HUES64 (cell line): ENCODE results near the gene CYP39A1.

Experiments
- H3K27ac ChIP-seq: 2 replicates; pipeline ENCODE4 v1.7.0; 2013; ENCODE audit warnings: low read depth, low read length, inconsistent platforms
- H3K27me3 ChIP-seq: 2 replicates; pipeline ENCODE4 v1.6.1; 2013; ENCODE audit warnings: mild to moderate bottlenecking, low read length; ENCODE audit not compliant: insufficient read depth
- H3K36me3 ChIP-seq: 2 replicates; pipeline ENCODE4 v1.6.1; 2013; ENCODE audit warnings: mild to moderate bottlenecking, low read length; ENCODE audit not compliant: insufficient read depth
- H3K4me1 ChIP-seq: 2 replicates; pipeline ENCODE4 v1.6.1; 2013; ENCODE audit warnings: mild to moderate bottlenecking, low read length, moderate library complexity; ENCODE audit not compliant: insufficient read depth
- H3K4me3 ChIP-seq: 2 replicates; pipeline ENCODE4 v1.5.1; 2013; ENCODE audit warnings: mild to moderate bottlenecking, low read length, moderate library complexity
- H3K9ac ChIP-seq: 2 replicates; pipeline ENCODE4 v1.6.1; 2013; ENCODE audit warnings: mild to moderate bottlenecking, low read depth, low read length
- H3K9me3 ChIP-seq: 2 replicates; pipeline ENCODE4 v1.6.1; 2013; ENCODE audit warnings: low read depth, low read length; ENCODE audit not compliant: insufficient read depth
- WGBS: fragments of 150-250, 120-280 bp; methylation state at CpG from one replicate; pipeline ENCODE4 v1.1.7; 2013; ENCODE audit warnings: missing lambda C conversion rate; 5-methylcytosine and 5-hydroxymethylcytosine counted together

CYP39A1 gene

GRCh38 chr6:46509981-46510510 is 142.6 kb downstream of the CYP39A1 start:
- Histone ChIP-seq H3K27ac (no peak overlapping the region), H3K36me3 (no peaks in the 10 kb centered on the region), H3K4me3 (no peak overlapping the region), H3K4me1 (no peaks in the 10 kb centered on the region), H3K9me3 (no peaks in the 10 kb centered on the region), H3K27me3 (no peaks in the 10 kb centered on the region), H3K9ac (no peak overlapping the region)
- WGBS = 94% methylated on average over 4 of the region's 4 CpGs

DNA sequence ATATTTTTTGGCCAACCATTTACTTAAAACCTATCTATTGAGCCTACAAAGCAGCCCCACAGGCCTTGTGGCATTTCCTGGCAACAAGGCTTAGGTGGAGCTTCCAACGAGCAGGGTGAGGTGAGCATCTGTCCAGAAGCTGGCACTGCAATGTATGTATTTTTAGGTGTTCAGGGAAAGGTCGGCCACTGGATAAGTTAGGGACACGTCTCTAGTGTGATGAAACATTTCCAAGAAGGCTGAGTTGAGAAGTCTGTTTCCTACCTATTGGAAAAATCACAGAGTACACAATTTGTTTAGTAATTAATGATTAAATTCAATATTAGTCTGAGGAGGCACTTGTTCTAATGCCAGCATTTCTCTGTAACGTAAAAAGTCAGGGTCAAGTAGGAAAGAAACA is 143.6 kb downstream of the CYP39A1 start:
- Histone ChIP-seq H3K9ac (no peak overlapping the region), H3K36me3 (no peaks in the 10 kb centered on the region), H3K9me3 (no peaks in the 10 kb centered on the region), H3K27ac (no peak overlapping the region), H3K4me3 (no peak overlapping the region), H3K27me3 (no peaks in the 10 kb centered on the region), H3K4me1 (no peaks in the 10 kb centered on the region)
- WGBS = 87% methylated on average over 4 of the region's 4 CpGs

DNA sequence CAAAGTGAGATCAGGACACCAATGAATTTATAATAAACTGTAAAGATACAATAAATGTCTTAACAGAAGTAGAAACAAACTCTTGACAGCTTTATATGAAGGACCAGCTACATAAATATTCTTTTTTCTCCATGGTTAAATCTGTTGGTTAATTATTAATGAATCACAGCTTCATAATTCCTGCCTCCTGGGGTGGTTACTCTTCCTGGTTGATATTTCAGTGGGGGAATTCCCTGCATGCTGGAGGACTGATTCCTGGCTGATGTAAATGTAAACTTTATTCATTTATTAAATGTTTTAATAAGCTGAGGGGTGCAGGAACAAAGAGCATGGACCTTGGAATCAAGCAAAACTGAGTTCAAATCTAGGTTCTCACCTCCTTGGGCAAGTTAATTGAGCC is 145.2 kb downstream of the CYP39A1 start:
- Histone ChIP-seq H3K27me3 (no peaks in the 10 kb centered on the region), H3K9ac (no peak overlapping the region), H3K4me1 (no peaks in the 10 kb centered on the region), H3K9me3 (no peaks in the 10 kb centered on the region), H3K27ac (no peak overlapping the region), H3K4me3 (no peak overlapping the region), H3K36me3 (no peaks in the 10 kb centered on the region)

GRCh38 chr6:46505693-46506512 is 146.7 kb downstream of the CYP39A1 start:
- no peaks in the 10 kb centered on the region for H3K9me3 ChIP-seq
- H3K27me3 ChIP-seq = no peaks in the 10 kb centered on the region
- WGBS = 98% methylated on average over 3 of the region's 7 CpGs

GRCh38 chr6:46504242-46504641 is 148.4 kb downstream of the CYP39A1 start:
- Histone ChIP-seq H3K9me3 (no peaks in the 10 kb centered on the region), H3K27ac (no peak overlapping the region), H3K4me3 (no peak overlapping the region), H3K27me3 (no peaks in the 10 kb centered on the region), H3K9ac (no peak overlapping the region), H3K36me3 (no peaks in the 10 kb centered on the region), H3K4me1 (no peaks in the 10 kb centered on the region)

More at GRCh38 chr6:46505693-46506512, 146.7 kb downstream of the CYP39A1 start:
- Histone ChIP-seq H3K36me3 (no peaks in the 10 kb centered on the region), H3K9ac (no peak overlapping the region), H3K4me1 (no peaks in the 10 kb centered on the region), H3K4me3 (no peak overlapping the region), H3K27ac (no peak overlapping the region)

DNA sequence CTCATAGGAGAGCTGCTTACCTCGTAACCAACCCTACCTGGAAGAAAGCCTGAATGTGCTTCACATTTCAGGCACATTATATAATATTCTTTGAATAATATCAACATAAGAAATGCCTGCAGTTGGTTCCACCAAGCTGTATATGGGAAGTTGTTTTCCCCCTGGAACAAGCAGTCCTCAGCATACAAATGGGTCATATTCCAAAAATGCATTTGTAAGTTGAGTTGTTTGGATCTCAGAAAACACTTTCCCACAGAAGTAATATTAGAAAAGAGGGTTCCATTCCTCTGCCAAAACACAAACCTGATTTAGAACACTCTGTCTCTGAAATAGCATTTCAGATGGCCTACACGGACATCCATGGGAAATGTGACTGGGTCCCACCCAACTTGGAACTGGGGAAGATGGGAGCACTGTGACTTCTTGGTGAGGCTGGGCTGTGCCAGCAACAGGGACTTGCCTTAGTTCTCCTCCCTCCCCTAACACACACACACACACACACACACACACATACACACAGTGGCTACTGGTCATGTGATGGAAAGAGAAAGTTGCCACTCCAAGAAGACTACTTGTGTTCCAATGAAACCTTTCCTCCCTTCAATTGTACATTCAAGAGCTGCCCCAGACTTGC is 150.0 kb downstream of the CYP39A1 start:
- Histone ChIP-seq H3K9me3 (no peaks in the 10 kb centered on the region), H3K4me1 (no peaks in the 10 kb centered on the region), H3K27ac (no peak overlapping the region), H3K27me3 (no peaks in the 10 kb centered on the region), H3K9ac (no peak overlapping the region), H3K4me3 (no peak overlapping the region), H3K36me3 (no peaks in the 10 kb centered on the region)
- 81% methylated on average over 1 of the region's 2 CpGs for WGBS

GRCh38 chr6:46501136-46502089 is 151.2 kb downstream of the CYP39A1 start:
- H3K9ac ChIP-seq = no peak overlapping the region
- WGBS = 91% methylated on average over 8 of the region's 8 CpGs
- H3K36me3 ChIP-seq = no peaks in the 10 kb centered on the region
- no peaks in the 10 kb centered on the region for H3K4me1 ChIP-seq
- no peak overlapping the region for H3K27ac ChIP-seq
- H3K9me3 ChIP-seq = no peaks in the 10 kb centered on the region
- no peaks in the 10 kb centered on the region for H3K27me3 ChIP-seq
- no peak overlapping the region for H3K4me3 ChIP-seq

DNA sequence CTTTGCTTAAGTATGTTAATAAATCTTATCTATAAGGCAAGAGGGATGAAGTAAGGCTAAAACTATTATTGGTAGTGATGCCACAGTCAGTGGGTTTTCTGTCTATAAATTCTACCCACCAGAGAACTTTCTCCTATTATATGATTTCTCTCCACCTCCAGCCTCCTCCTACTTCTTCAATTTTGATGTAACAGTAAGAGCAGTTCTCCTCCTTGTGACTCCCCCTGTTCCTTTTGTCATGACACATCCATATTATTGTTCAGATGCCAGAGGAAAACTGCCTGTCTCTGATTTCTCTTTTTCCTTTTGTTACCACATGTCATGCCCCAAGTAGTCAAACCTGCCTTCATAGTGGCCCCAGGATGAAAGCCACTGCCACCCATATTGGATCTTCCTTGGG is 152.2 kb downstream of the CYP39A1 start:
- Histone ChIP-seq H3K27ac (no peak overlapping the region), H3K9me3 (no peaks in the 10 kb centered on the region), H3K36me3 (no peaks in the 10 kb centered on the region), H3K4me1 (no peaks in the 10 kb centered on the region), H3K27me3 (no peaks in the 10 kb centered on the region), H3K4me3 (no peak overlapping the region), H3K9ac (no peak overlapping the region)
